Endodermal cell (in vitro differentiated cells): Measurements from ENCODE around the gene APOL3. TPM values are rescaled to one million over a fixed set of nuclear protein-coding genes. Genes with fewer than 3 reads are reported as not detected.

Experiments
- DNase-seq: peaks from one replicate; pipeline ENCODE4 v3.0.0-alpha.2; 2017
- H3K27ac ChIP-seq: 2 replicates; pipeline ENCODE4 v1.5.1; 2013; ENCODE audit warnings: mild to moderate bottlenecking, low read depth, low read length, moderate library complexity
- H3K27me3 ChIP-seq: 2 replicates; pipeline ENCODE4 v1.6.1; 2013; ENCODE audit warnings: mild to moderate bottlenecking, low read length, moderate library complexity; ENCODE audit not compliant: insufficient read depth, control insufficient read depth, poor library complexity, severe bottlenecking
- H3K36me3 ChIP-seq: 2 replicates; pipeline ENCODE4 v1.7.0; 2013; ENCODE audit warnings: mild to moderate bottlenecking, low read length, moderate library complexity; ENCODE audit not compliant: control insufficient read depth, insufficient read depth
- H3K4me1 ChIP-seq: one replicate; pipeline ENCODE4 v1.7.0; 2013; ENCODE audit warnings: low read length; ENCODE audit not compliant: control insufficient read depth, insufficient read depth
- H3K4me3 ChIP-seq: 2 replicates; pipeline ENCODE4 v1.5.1; 2013; ENCODE audit warnings: mild to moderate bottlenecking, low read length, moderate library complexity
- H3K9ac ChIP-seq: 2 replicates; pipeline ENCODE4 v1.6.1; 2013; ENCODE audit warnings: mild to moderate bottlenecking, low read length, moderate library complexity; ENCODE audit not compliant: poor library complexity, severe bottlenecking; ENCODE audit errors: extremely low read depth
- H3K9me3 ChIP-seq: 2 replicates; pipeline ENCODE4 v1.6.1; 2013; ENCODE audit warnings: mild to moderate bottlenecking, low read length, moderate library complexity; ENCODE audit not compliant: control insufficient read depth
- H3K27ac Mint-ChIP-seq: 2 replicates; pipeline ENCODE4 v1.8.0; 2020; ENCODE audit warnings: mixed read lengths
- H3K27me3 Mint-ChIP-seq: 2 replicates; pipeline ENCODE4 v1.8.0; 2021; ENCODE audit warnings: mild to moderate bottlenecking, mixed read lengths; ENCODE audit not compliant: insufficient read depth
- H3K36me3 Mint-ChIP-seq: 2 replicates; pipeline ENCODE4 v1.8.0; 2020; ENCODE audit warnings: low read depth, mixed read lengths
- H3K4me1 Mint-ChIP-seq: 2 replicates; pipeline ENCODE4 v1.8.0; 2020; ENCODE audit warnings: mixed read lengths
- H3K4me3 Mint-ChIP-seq: 2 replicates; pipeline ENCODE4 v1.8.0; 2020; ENCODE audit warnings: mild to moderate bottlenecking, moderate library complexity, mixed read lengths
- H3K9me3 Mint-ChIP-seq: 2 replicates; pipeline ENCODE4 v1.8.0; 2020; ENCODE audit warnings: mild to moderate bottlenecking, mixed read lengths
- WGBS, 2 experiments: methylation state at CpG; one replicate each; pipeline versions ENCODE4 v1.1.5 to v1.1.7; 2013; ENCODE audit warnings: missing lambda C conversion rate in 2 of 2, mixed read lengths in 1 of 2; ENCODE audit not compliant: insufficient coverage in 1 of 2, insufficient read length in 1 of 2; 5-methylcytosine and 5-hydroxymethylcytosine counted together
- total RNA-seq, 2 donors: library from RNA; stranded (reverse); fragmentation: NEBNext Ultra II Directional in 1 of 2; extraction: Animal tissue kit (Norgen Biotek cat#: 25700) in 1 of 2; gene quantifications; 2 replicates in 1 of 2; 3 replicates in 1 of 2; pipeline ENCODE4 v1.2.1, GENCODE V29; 2021
- TF ChIP-seq, protein P1 (sequence below): fragments of 200-600 bp; sonication (generic); conservative IDR thresholded peaks from 2 replicates; pipeline ENCODE4 v1.5.0; 2021; ENCODE audit warnings: antibody characterized with exemption, mild to moderate bottlenecking

Gene APOL3
- total RNA-seq, 2 donors from 2014 or later: 0.46 to 1.1 TPM

DNA sequence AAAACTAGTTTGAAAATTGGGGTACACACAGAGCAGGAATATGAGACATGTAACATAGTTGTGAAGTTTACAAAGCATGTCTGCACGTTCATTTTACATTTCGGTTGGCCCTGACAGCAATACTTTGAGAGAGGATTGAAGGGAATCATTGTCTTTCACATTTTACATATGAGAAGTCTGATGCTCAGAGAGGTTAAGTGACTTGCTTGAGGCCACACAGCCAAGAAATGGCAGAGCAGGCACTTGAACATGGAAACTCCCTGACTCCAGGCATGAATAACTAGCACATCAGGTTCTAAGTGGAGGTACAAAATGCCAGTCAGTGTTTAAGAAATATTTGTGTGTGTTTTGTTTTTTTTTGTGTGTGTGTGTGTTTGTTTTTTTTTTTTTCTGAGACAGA lies 53.6 kb downstream of the APOL3 start:
- no peak overlapping the region for H3K9ac ChIP-seq
- H3K27me3 ChIP-seq: no peaks in the 10 kb centered on the region
- H3K4me1 ChIP-seq: no peaks in the 10 kb centered on the region
- H3K36me3 Mint-ChIP-seq: no peaks in the 10 kb centered on the region
- no peak overlapping the region for H3K27ac ChIP-seq
- H3K4me3 Mint-ChIP-seq: no peak overlapping the region
- no peak for DNase-seq
- H3K36me3 ChIP-seq: no peaks in the 10 kb centered on the region
- no peak overlapping the region for H3K27ac Mint-ChIP-seq
- peaks cover 4% of the 10 kb centered on the region for H3K27me3 Mint-ChIP-seq
- no peaks in the 10 kb centered on the region for H3K9me3 Mint-ChIP-seq
- no peaks in the 10 kb centered on the region for H3K4me1 Mint-ChIP-seq
- H3K9me3 ChIP-seq: no peaks in the 10 kb centered on the region
- WGBS, 2 experiments: 91 to 100% methylated on average over 2 of the region's 2 CpGs
- TF ChIP-seq, protein P1, sequence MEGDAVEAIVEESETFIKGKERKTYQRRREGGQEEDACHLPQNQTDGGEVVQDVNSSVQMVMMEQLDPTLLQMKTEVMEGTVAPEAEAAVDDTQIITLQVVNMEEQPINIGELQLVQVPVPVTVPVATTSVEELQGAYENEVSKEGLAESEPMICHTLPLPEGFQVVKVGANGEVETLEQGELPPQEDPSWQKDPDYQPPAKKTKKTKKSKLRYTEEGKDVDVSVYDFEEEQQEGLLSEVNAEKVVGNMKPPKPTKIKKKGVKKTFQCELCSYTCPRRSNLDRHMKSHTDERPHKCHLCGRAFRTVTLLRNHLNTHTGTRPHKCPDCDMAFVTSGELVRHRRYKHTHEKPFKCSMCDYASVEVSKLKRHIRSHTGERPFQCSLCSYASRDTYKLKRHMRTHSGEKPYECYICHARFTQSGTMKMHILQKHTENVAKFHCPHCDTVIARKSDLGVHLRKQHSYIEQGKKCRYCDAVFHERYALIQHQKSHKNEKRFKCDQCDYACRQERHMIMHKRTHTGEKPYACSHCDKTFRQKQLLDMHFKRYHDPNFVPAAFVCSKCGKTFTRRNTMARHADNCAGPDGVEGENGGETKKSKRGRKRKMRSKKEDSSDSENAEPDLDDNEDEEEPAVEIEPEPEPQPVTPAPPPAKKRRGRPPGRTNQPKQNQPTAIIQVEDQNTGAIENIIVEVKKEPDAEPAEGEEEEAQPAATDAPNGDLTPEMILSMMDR: no peak
- H3K4me3 ChIP-seq: no peak overlapping the region

DNA sequence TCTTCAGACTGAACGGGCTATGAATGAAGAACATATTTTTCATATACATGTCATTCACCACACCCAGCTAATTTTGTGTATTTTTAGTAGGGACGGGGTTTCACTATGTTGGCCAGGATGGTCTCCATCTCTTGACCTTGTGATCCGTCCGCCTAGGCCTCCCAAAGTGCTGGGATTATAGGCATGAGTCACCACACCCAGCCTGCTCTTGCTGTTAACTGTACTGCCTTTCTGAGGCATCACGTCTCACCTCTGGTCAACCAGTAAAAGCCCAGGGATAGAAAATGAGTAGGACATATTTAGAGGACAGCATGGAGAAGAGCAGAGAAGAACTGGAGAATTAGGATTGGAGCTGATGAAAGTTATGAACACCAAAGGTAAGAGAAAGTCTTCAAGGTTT lies 55.6 kb downstream of the APOL3 start:
- Histone ChIP-seq H3K4me1 (no peaks in the 10 kb centered on the region), H3K9me3 (peaks cover 4% of the 10 kb centered on the region), H3K36me3 (no peaks in the 10 kb centered on the region), H3K27me3 (no peaks in the 10 kb centered on the region), H3K9ac (no peak overlapping the region), H3K27ac (no peak overlapping the region), H3K4me3 (no peak overlapping the region)
- H3K4me1 Mint-ChIP-seq: no peaks in the 10 kb centered on the region
- no peaks in the 10 kb centered on the region for H3K36me3 Mint-ChIP-seq
- peaks cover 4% of the 10 kb centered on the region for H3K27me3 Mint-ChIP-seq
- TF ChIP-seq, protein P1: no peak
- H3K9me3 Mint-ChIP-seq: peaks cover 12% of the 10 kb centered on the region
- DNase-seq: no peak
- no peak overlapping the region for H3K27ac Mint-ChIP-seq
- no peak overlapping the region for H3K4me3 Mint-ChIP-seq
- 79% methylated on average over 4 to 5 of the region's 5 CpGs for WGBS, 2 experiments

DNA sequence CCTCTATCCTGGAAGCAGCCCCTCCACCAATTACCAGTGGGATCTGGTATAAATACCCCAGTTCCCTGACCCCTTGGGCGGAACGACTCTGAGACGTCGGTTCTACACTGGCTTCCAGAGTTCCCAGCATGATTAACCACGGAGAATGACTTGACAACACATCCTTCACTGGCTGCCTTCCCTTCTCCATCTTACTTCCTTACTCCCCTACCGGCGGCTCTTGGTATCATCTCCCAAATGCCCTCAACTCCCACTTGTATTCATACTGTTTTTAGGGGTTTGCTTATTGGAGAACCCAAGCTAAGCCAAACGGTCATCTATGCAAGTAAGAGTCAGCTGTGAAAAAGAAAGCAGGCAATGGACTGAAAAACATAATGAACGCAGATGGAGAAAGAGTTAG lies 56.1 kb downstream of the APOL3 start:
- Histone ChIP-seq H3K27me3 (no peaks in the 10 kb centered on the region), H3K27ac (no peak overlapping the region), H3K9me3 (peaks cover 4% of the 10 kb centered on the region), H3K4me3 (no peak overlapping the region), H3K9ac (no peak overlapping the region), H3K4me1 (no peaks in the 10 kb centered on the region), H3K36me3 (no peaks in the 10 kb centered on the region)
- Mint-ChIP-seq H3K9me3 (peaks cover 12% of the 10 kb centered on the region), H3K4me1 (no peaks in the 10 kb centered on the region), H3K36me3 (no peaks in the 10 kb centered on the region), H3K27ac (no peak overlapping the region), H3K27me3 (peaks cover 4% of the 10 kb centered on the region), H3K4me3 (no peak overlapping the region)
- DNase-seq: peak; percentile 66
- TF ChIP-seq, protein P1: peak; percentile 56
- WGBS, 2 experiments: 75 to 84% methylated on average over 8 to 9 of the region's 9 CpGs
